GM10266 (cell line): ENCODE measurements around the gene TEX48.

Experiments used
- DNase-seq: peaks from one replicate; pipeline ENCODE4 v3.0.0; 2012; ENCODE audit errors: extremely low spot score
- CTCF ChIP-seq: IDR thresholded peaks from 2 replicates; pipeline ENCODE4 v1.5.1; 2012; ENCODE audit warnings: mild to moderate bottlenecking, low read depth; ENCODE audit not compliant: control insufficient read depth, insufficient read depth; ENCODE audit errors: missing control alignments

Gene TEX48

GRCh38 chr9:114678795-114679194 is 3.2 kb downstream of the TEX48 start:
- no peak for DNase-seq
- no peak for TF ChIP-seq CTCF

DNA sequence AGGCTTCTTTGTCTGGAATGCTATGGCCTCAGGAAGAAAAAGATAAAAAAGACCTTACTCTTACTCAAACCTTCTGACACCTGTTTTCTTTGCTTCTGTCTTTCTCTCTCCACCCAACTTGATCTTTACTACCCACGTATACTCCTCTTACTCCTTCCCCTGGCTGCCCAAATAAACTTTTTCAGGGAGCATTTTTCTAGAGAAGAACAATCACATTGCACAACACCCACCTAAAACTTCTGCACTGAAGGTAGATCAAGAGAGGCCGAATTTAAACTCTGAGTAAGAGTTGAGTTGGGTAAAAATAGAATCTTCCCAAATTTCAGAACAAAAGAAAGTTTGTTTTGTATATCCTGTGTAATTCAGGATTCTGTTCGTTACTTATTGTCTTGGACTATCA is 3.9 kb downstream of the TEX48 start:
- no peak for TF ChIP-seq CTCF
- DNase-seq = no peak

- TF ChIP-seq CTCF = no peak
- no peak for DNase-seq
These were observed 4.6 kb downstream of the TEX48 start for GRCh38 chr9:114677418-114677817.

DNA sequence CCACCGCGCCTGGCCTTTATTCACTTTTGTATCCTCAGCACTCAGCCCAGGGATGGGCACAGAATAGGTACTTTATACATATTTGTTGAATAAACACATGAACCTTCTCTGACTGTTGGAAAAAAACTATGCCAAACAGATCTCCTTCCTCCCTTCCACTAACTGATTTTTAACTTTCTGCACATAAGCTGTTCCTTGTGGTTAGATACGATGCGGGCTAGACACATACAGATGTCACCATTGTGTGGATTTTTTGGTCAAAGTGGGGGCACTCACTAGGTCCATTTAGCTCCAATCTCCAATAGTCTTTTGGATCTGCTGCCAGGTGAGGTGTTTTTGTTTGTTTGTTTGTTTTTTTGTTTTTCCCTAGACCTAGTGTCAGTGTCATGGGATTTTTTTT is 5.1 kb downstream of the TEX48 start:
- no peak for TF ChIP-seq CTCF
- DNase-seq = no peak

DNA sequence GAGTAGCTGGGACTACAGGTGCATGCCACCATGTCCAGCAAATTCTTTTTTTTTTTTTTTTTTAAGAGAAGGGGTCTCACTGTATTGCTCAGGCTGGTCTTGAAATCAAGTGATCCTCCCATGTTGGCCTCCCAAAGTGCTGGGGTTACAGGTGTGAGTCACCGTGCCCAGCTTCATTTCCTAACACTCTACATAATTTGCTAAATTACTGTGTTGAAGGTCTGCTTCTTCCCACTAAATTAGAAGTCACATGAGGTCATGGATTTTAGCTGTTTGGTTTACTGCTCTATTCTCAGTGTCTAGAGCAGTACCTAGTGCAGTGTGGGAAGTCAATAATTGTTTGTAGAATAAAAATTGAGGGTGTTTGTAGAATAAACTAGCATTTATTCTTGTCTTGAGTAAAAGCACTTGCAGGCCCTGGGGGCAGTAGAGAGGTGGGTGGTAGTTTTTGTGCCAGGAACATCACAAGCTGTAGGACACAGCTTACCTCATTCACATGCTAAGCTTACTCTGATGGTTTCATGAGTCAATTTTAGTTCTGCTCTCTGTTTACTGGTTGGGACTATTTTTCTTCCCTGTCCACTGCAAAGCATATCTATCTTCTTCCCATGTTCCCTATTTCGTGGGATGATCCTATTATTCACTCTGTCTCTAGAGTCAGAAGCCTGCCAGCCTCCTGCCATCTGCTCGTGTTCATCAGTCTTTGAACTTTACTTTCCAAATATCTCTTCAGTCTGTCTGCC is 7.0 kb downstream of the TEX48 start:
- DNase-seq = no peak
- no peak for TF ChIP-seq CTCF

- no peak for TF ChIP-seq CTCF
- no peak for DNase-seq
These were observed 7.8 kb downstream of the TEX48 start for GRCh38 chr9:114674076-114674797.

GRCh38 chr9:114671605-114672004 is 10.4 kb downstream of the TEX48 start:
- DNase-seq = no peak

More at GRCh38 chr9:114671605-114672004, 10.4 kb downstream of the TEX48 start:
- no peak for TF ChIP-seq CTCF
